Keratinocyte (primary cell): ENCODE data around the gene VRK3. TPM values are rescaled to one million over a fixed set of nuclear protein-coding genes. Genes with fewer than 3 reads are reported as not detected.
"Not testable (repeated sequence)": the region's sequence is repeated elsewhere in the genome, so short reads cannot be mapped to it uniquely, and the experiment has no call there.

ENCODE experiments used
- DNase-seq: peaks from one replicate; pipeline ENCODE4 v3.0.0-alpha.2; 2011; ENCODE audit warnings: low read depth, missing footprints, low spot score
- FAIRE-seq: peaks from 2 replicates; lab custom pipeline; 2011; peaks lifted over from hg19 to GRCh38; lab: Jason Lieb, UNC
- H2AFZ ChIP-seq: 2 replicates; pipeline ENCODE4 v1.6.0; 2012; ENCODE audit warnings: low read length, control low read depth, inconsistent platforms; ENCODE audit not compliant: control insufficient read depth
- H3K27ac ChIP-seq: 2 replicates; pipeline ENCODE4 v1.5.1; 2011; ENCODE audit warnings: low read length; ENCODE audit not compliant: control insufficient read depth, insufficient read depth
- H3K27me3 ChIP-seq: 3 replicates; pipeline ENCODE4 v1.6.0; 2011; ENCODE audit warnings: low read length; ENCODE audit not compliant: control insufficient read depth, insufficient read depth; ENCODE audit errors: extremely low read depth
- H3K36me3 ChIP-seq, 2 experiments: 2 replicates in 1 of 2; 3 replicates in 1 of 2; pipeline ENCODE4 v1.5.1; 2011; ENCODE audit warnings: low read length in 2 of 2, mild to moderate bottlenecking in 1 of 2; ENCODE audit not compliant: control insufficient read depth in 2 of 2, insufficient read depth in 2 of 2; ENCODE audit errors: extremely low read depth in 1 of 2
- H3K4me1 ChIP-seq: 3 replicates; pipeline ENCODE4 v1.5.1; 2011; ENCODE audit warnings: low read length; ENCODE audit not compliant: control insufficient read depth, insufficient read depth; ENCODE audit errors: extremely low read depth
- H3K4me2 ChIP-seq: 3 replicates; pipeline ENCODE4 v1.6.0; 2011; ENCODE audit warnings: low read depth, low read length; ENCODE audit not compliant: control insufficient read depth, insufficient read depth; ENCODE audit errors: extremely low read depth
- H3K4me3 ChIP-seq, 3 experiments: fragments of 200-600 bp in 1 of 3; sonication (generic) in 1 of 3; 2 replicates in 2 of 3; 3 replicates in 1 of 3; pipeline ENCODE4 v1.5.1; 2011 to 2016; ENCODE audit warnings: low read length in 3 of 3, mild to moderate bottlenecking in 3 of 3, control low read depth in 2 of 3, inconsistent platforms in 1 of 3, low read depth in 1 of 3, mixed read lengths in 1 of 3, mixed run types in 1 of 3, moderate library complexity in 1 of 3; ENCODE audit not compliant: control insufficient read depth in 2 of 3, insufficient read depth in 2 of 3; ENCODE audit errors: extremely low read depth in 1 of 3
- H3K79me2 ChIP-seq: 2 replicates; pipeline ENCODE4 v1.6.0; 2012; ENCODE audit warnings: low read length; ENCODE audit not compliant: control insufficient read depth, insufficient read depth
- H3K9ac ChIP-seq: 3 replicates; pipeline ENCODE4 v1.6.0; 2011; ENCODE audit warnings: low read length; ENCODE audit not compliant: control insufficient read depth, insufficient read depth; ENCODE audit errors: extremely low read depth
- H3K9me1 ChIP-seq: 3 replicates; pipeline ENCODE4 v1.6.0; 2011; ENCODE audit warnings: low read length; ENCODE audit not compliant: control insufficient read depth, insufficient read depth; ENCODE audit errors: extremely low read depth
- H3K9me3 ChIP-seq: 2 replicates; pipeline ENCODE4 v1.5.1; 2012; ENCODE audit warnings: low read depth, low read length; ENCODE audit not compliant: control insufficient read depth
- H4K20me1 ChIP-seq: 3 replicates; pipeline ENCODE4 v1.6.0; 2011; ENCODE audit warnings: low read length; ENCODE audit not compliant: control insufficient read depth, insufficient read depth; ENCODE audit errors: extremely low read depth
- EZH2 ChIP-seq: IDR thresholded peaks from one replicate; pipeline ENCODE4 v1.6.1; 2012; ENCODE audit warnings: inconsistent platforms, mild to moderate bottlenecking, low read length, moderate library complexity
- dilution Hi-C: fragments of 300-500 bp; cut with MboI; formaldehyde crosslinking; loops from one replicate; pipeline ENCODE4 v1.7.0; 2020; ENCODE audit warnings: low sequenced_read_pairs; ENCODE audit not compliant: extremely low pct_ligation_motif_present
- polyA plus RNA-seq, 5 experiments: library from polyadenylated mRNA; depleted of rRNA in 3 of 5; stranded (reverse) in 3 of 5; stranded (forward) in 1 of 5; unstranded in 1 of 5; fragments of >200 nt; gene quantifications; 1 replicate in 1 of 5; 2 replicates in 3 of 5; 3 replicates in 1 of 5; pipeline versions ENCODE4 v1.2.1 to v1.2.3, GENCODE V29; 2011 to 2012; ENCODE audit warnings: missing spikeins in 2 of 5, low read depth in 1 of 5, low replicate concordance in 1 of 5
- TF ChIP-seq, protein P1 (sequence below), 3 experiments: IDR thresholded peaks in 1 of 3; conservative IDR thresholded peaks in 1 of 3; optimal IDR thresholded peaks in 1 of 3; 2 replicates in 2 of 3; 3 replicates in 1 of 3; pipeline versions ENCODE3 to v1.5.1; 2011; ENCODE audit warnings: low read length in 3 of 3, mild to moderate bottlenecking in 3 of 3, moderate library complexity in 2 of 3, control low read depth in 1 of 3, inconsistent platforms in 1 of 3; ENCODE audit not compliant: insufficient read depth in 2 of 3; ENCODE audit errors: extremely low read depth in 1 of 3

VRK3 gene
- polyA plus RNA-seq, 1 donor (not counting 4 experiments of a cell fraction or from before 2014, with no cell fraction given): 15.6 TPM

DNA sequence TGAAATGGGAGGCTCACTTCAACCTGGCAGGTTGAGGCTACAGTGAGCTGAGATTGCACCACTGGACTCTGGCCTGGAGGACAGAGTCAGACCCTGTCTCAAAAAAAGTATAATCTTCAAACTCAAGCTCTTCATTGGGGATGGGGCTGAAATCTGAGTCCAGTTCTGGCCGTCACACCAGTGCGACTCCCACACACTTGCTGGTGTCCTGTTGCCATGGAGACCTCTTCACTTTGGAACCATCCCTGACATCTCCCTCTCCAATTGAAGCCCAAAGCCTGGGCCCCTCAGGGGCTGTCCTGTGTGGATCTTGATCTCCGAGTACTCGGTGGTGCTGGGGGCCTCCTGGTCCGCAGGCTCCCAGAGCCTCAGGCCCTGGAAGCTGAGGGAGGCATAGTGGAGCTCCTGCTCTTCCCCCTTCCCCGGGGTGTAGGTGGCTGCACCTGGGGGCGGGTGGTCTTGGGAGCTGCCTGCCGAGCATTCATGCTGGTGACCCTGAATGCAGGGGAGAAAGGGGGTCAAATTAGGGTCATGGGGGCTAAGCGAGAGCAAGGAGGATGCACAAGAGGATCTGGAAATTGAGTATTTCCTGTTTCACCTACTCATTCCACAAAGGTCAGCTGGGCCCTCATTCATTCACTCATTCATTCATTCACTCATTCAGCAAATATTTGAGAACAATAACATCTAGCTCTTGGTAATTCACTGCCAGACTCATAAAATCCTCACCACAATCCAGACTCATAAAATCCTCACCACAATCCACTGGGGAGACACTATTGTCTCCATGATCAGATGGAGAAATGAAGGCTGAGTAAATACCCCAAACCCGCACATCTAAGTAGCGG, 75.2 kb downstream of the VRK3 start:
- TF ChIP-seq EZH2: no peak
- TF ChIP-seq, protein P1, sequence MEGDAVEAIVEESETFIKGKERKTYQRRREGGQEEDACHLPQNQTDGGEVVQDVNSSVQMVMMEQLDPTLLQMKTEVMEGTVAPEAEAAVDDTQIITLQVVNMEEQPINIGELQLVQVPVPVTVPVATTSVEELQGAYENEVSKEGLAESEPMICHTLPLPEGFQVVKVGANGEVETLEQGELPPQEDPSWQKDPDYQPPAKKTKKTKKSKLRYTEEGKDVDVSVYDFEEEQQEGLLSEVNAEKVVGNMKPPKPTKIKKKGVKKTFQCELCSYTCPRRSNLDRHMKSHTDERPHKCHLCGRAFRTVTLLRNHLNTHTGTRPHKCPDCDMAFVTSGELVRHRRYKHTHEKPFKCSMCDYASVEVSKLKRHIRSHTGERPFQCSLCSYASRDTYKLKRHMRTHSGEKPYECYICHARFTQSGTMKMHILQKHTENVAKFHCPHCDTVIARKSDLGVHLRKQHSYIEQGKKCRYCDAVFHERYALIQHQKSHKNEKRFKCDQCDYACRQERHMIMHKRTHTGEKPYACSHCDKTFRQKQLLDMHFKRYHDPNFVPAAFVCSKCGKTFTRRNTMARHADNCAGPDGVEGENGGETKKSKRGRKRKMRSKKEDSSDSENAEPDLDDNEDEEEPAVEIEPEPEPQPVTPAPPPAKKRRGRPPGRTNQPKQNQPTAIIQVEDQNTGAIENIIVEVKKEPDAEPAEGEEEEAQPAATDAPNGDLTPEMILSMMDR (optimal IDR thresholded peaks at IDR 0.05 in 1 of 3, IDR thresholded peaks at IDR 0.05 in 1 of 3, conservative IDR thresholded peaks at IDR 0.05 in 1 of 3; ENCODE audit: extremely low read depth in 1 of 3, insufficient read depth in 2 of 3, low read length in 3 of 3): no peak
- Histone ChIP-seq H3K79me2 (no peaks in the 10 kb centered on the region), H3K4me1 (no peaks in the 10 kb centered on the region), H3K4me2 (no peak overlapping the region), H3K27me3 (peaks cover 5% of the 10 kb centered on the region), H3K9me3 (no peaks in the 10 kb centered on the region), H4K20me1 (no peaks in the 10 kb centered on the region), H2AFZ (no peak overlapping the region), H3K27ac (no peak overlapping the region), H3K4me3 (no peak overlapping the region), H3K9me1 (no peaks in the 10 kb centered on the region), H3K36me3 (no peaks in the 10 kb centered on the region), H3K9ac (no peak overlapping the region)
- FAIRE-seq (no peak), DNase-seq (no peak)
- dilution Hi-C loops: no loop called here

DNA sequence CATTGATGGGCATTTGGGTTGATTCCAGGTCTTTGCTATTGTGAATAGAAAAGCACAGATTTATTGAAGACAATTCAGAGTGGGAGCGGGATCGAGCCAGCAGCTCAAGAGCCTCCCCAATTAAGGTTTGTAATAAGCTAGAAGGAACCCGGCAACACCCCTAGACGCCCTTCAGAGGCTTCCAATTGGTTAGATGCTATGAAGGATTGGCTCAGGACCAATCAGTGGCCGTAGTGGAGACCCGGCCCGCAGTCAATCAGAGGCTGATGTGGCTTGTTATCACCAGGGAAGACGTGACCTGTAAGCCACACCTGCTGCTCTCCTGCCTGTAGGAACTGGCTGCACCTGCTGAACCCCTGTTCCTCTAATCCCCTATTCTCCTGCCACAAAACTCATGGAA, 78.8 kb downstream of the VRK3 start:
- no peak for FAIRE-seq
- H3K4me1 ChIP-seq: no peaks in the 10 kb centered on the region
- dilution Hi-C loops: no loop called here

DNA sequence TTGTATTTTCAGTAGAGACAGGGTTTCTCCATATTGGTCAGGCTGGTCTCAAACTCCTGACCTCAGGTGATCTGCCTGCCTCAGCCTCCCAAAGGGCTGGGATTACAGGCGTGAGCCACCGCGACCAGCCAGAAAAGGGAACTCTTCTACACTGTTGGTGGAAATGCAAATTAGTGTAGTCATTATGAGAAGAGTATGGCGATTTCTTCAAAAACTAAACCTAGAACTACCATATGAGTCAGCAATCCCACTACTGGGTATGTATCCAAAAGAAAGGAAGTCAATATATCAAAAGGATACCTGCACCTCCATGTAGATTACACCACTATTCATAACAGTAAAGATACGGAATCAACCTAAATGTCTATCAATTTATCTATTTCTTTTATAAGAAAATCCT, 80.6 kb downstream of the VRK3 start:
- dilution Hi-C loops, H3K4me3 ChIP-seq, H3K9me3 ChIP-seq, DNase-seq, H4K20me1 ChIP-seq, H3K27ac ChIP-seq, H3K79me2 ChIP-seq, H2AFZ ChIP-seq, H3K36me3 ChIP-seq, FAIRE-seq, H3K9me1 ChIP-seq, H3K9ac ChIP-seq, H3K27me3 ChIP-seq, H3K4me2 ChIP-seq, H3K4me1 ChIP-seq: not testable (repeated sequence)

More for the DNA sequence above, 78.8 kb downstream of the VRK3 start:
- no peak overlapping the region for H3K4me2 ChIP-seq
- H2AFZ ChIP-seq: no peak overlapping the region
- DNase-seq: no peak
- no peaks in the 10 kb centered on the region for H3K79me2 ChIP-seq
- H3K9me3 ChIP-seq: no peaks in the 10 kb centered on the region
- H3K27ac ChIP-seq: no peak overlapping the region
- TF ChIP-seq, protein P1 (optimal IDR thresholded peaks at IDR 0.05 in 1 of 3, IDR thresholded peaks at IDR 0.05 in 1 of 3, conservative IDR thresholded peaks at IDR 0.05 in 1 of 3; ENCODE audit: extremely low read depth in 1 of 3, insufficient read depth in 2 of 3, low read length in 3 of 3): no peak
- TF ChIP-seq EZH2: no peak
- no peak overlapping the region for H3K4me3 ChIP-seq
- no peaks in the 10 kb centered on the region for H3K9me1 ChIP-seq
- no peaks in the 10 kb centered on the region for H4K20me1 ChIP-seq
- H3K27me3 ChIP-seq: no peaks in the 10 kb centered on the region
- H3K9ac ChIP-seq: no peak overlapping the region
- H3K36me3 ChIP-seq: no peaks in the 10 kb centered on the region
